ENCODE measurements around the gene CDYL2.

The CDYL2 gene

GRCh38 chr16:80703131-80704071 is 101.0 kb downstream of the CDYL2 start:
- H3K4me3 ChIP-seq (ENCODE audit: low read length): no peak overlapping the region
- no peak for DNase-seq (ENCODE audit: low read depth)
- no peak for TF ChIP-seq CTCF (conservative IDR thresholded peaks at IDR 0.05; ENCODE audit: low read length)

- TF ChIP-seq CTCF (conservative IDR thresholded peaks at IDR 0.05; ENCODE audit: low read length): no peak
- DNase-seq (ENCODE audit: low read depth): no peak
- no peak overlapping the region for H3K4me3 ChIP-seq (ENCODE audit: low read length)
These were observed 101.7 kb downstream of the CDYL2 start for GRCh38 chr16:80702696-80703095.

- DNase-seq (ENCODE audit: low read depth): no peak
- H3K4me3 ChIP-seq (ENCODE audit: low read length): no peak overlapping the region
- no peak for TF ChIP-seq CTCF (conservative IDR thresholded peaks at IDR 0.05; ENCODE audit: low read length)
These were observed 103.8 kb downstream of the CDYL2 start for GRCh38 chr16:80700558-80700957.

GRCh38 chr16:80695020-80695419 is 109.4 kb downstream of the CDYL2 start:
- TF ChIP-seq CTCF (conservative IDR thresholded peaks at IDR 0.05; ENCODE audit: low read length): no peak
- no peak for DNase-seq (ENCODE audit: low read depth)
- no peak overlapping the region for H3K4me3 ChIP-seq (ENCODE audit: low read length)

GRCh38 chr16:80693553-80693952 is 110.8 kb downstream of the CDYL2 start:
- no peak for DNase-seq (ENCODE audit: low read depth)
- no peak overlapping the region for H3K4me3 ChIP-seq (ENCODE audit: low read length)
- TF ChIP-seq CTCF (conservative IDR thresholded peaks at IDR 0.05; ENCODE audit: low read length): no peak

GRCh38 chr16:80692270-80692669 is 112.1 kb downstream of the CDYL2 start:
- H3K4me3 ChIP-seq (ENCODE audit: low read length): no peak overlapping the region
- TF ChIP-seq CTCF (conservative IDR thresholded peaks at IDR 0.05; ENCODE audit: low read length): no peak
- DNase-seq (ENCODE audit: low read depth): no peak

GRCh38 chr16:80691111-80691741 is 113.2 kb downstream of the CDYL2 start:
- no peak overlapping the region for H3K4me3 ChIP-seq (ENCODE audit: low read length)
- TF ChIP-seq CTCF (conservative IDR thresholded peaks at IDR 0.05; ENCODE audit: low read length): no peak
- DNase-seq (ENCODE audit: low read depth): no peak
